Activated T-cell treated with anti-CD3 and anti-CD28 coated beads for 48 hours (primary cell): Measurements from ENCODE around the gene CRTAC1.
"Not testable (repeated sequence)": the region's sequence is repeated elsewhere in the genome, so short reads cannot be mapped to it uniquely, and the experiment has no call there.

Experiments used
- DNase-seq: peaks from one replicate; pipeline ENCODE4 v3.0.0-alpha.2; 2020; ENCODE audit warnings: low read depth

Gene CRTAC1

GRCh38 chr10:97869091-97870042 is 161.1 kb downstream of the CRTAC1 start:
- peak; percentile 74 for DNase-seq

- DNase-seq: no peak
Measured at GRCh38 chr10:97868134-97868685, 162.2 kb downstream of the CRTAC1 start.

GRCh38 chr10:97867220-97867800 is 163.1 kb downstream of the CRTAC1 start:
- no peak for DNase-seq

GRCh38 chr10:97866524-97867219 is 163.7 kb downstream of the CRTAC1 start:
- no peak for DNase-seq

- DNase-seq: no peak
Measured at GRCh38 chr10:97865488-97865887, 164.9 kb downstream of the CRTAC1 start.

GRCh38 chr10:97863808-97864207 is 166.6 kb downstream of the CRTAC1 start:
- DNase-seq: no peak

- DNase-seq: no peak
Measured at GRCh38 chr10:97861924-97862323, 168.5 kb downstream of the CRTAC1 start.

- DNase-seq: no peak
Measured at GRCh38 chr10:97861097-97861750, 169.2 kb downstream of the CRTAC1 start.

- DNase-seq: no peak
Measured at GRCh38 chr10:97858001-97858439, 172.4 kb downstream of the CRTAC1 start.

- DNase-seq: no peak
Measured at GRCh38 chr10:97854743-97855142, 175.7 kb downstream of the CRTAC1 start.

- no peak for DNase-seq
Measured at GRCh38 chr10:97852840-97853405, 177.5 kb downstream of the CRTAC1 start.

GRCh38 chr10:97852277-97852676 is 178.1 kb downstream of the CRTAC1 start:
- no peak for DNase-seq

GRCh38 chr10:97851341-97852001 is 178.9 kb downstream of the CRTAC1 start:
- no peak for DNase-seq

GRCh38 chr10:97850446-97850845 is 180.0 kb downstream of the CRTAC1 start:
- no peak for DNase-seq

GRCh38 chr10:97849687-97850402 is 180.6 kb downstream of the CRTAC1 start, which contains the start of gene GOLGA7B:
Gene GOLGA7B (plus strand): TSS chr10:97849843. CDS start chr10:97850304, 461 bp downstream.
- peak; percentile 50 for DNase-seq

GRCh38 chr10:97849103-97849686 is 181.2 kb downstream of the CRTAC1 start:
- no peak for DNase-seq

GRCh38 chr10:97844678-97845077 is 185.7 kb downstream of the CRTAC1 start:
- DNase-seq: no peak

- DNase-seq: not testable (repeated sequence)
Measured at GRCh38 chr10:97843972-97844371, 186.4 kb downstream of the CRTAC1 start.

- DNase-seq: no peak
Measured at GRCh38 chr10:97843281-97843671, 187.1 kb downstream of the CRTAC1 start.
